Globus pallidus (tissue), 1 donor: Measurements from ENCODE around the gene PMM2.
"Not testable (repeated sequence)": the region's sequence is repeated elsewhere in the genome, so short reads cannot be mapped to it uniquely, and the experiment has no call there.

Experiments used
- DNase-seq: peaks from one replicate; pipeline ENCODE4 v3.0.0-alpha.2; 2015; ENCODE audit warnings: low spot score

The PMM2 gene

GRCh38 chr16:8782673-8783072, 15.0 kb upstream of the PMM2 start:
- no peak for DNase-seq

- no peak for DNase-seq
Observed at GRCh38 chr16:8785408-8785807, 12.2 kb upstream of the PMM2 start.

DNA sequence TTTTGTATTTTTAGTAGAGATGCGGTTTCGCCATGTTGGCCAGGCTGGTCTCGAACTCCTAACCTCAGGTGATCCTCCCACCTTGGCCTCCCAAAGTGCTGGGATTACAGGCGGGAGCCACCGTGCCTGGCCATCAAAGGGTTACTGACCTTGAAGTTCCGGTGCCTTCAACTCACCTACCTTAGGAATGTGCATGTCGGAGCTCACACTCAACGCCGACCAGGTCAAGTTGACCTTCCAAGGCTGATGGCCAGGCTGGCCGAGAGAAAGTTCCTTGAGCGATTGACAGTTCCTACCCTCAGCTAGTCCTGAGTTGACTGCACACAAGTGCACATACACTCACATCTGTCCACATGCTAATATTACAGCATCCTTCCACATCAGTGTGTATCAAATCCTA, 11.3 kb upstream of the PMM2 start:
- not testable (repeated sequence) for DNase-seq

- no peak for DNase-seq
Observed at GRCh38 chr16:8788578-8789172, 9.0 kb upstream of the PMM2 start.

GRCh38 chr16:8795091-8795490, 2.5 kb upstream of the PMM2 start:
- no peak for DNase-seq

DNA sequence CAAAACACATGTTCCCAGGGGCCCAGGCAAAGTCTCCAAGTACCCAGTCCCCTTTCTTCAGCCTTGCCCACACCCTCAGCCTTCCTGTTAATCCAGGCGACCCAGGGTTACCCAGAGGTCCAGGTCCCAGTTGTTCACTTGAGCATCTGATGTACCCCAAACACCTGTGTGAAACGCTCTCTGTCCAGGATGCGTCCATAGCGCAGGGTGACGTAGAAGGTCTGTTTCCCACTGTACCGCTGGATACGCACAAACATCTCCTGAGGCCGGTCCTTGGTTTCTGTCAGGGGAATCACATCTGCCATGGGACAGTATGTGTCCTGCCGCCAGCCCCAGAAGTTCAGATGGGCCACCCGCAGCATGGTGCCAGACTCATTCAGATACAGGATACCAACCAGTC, 1.8 kb upstream of the PMM2 start:
- DNase-seq = no peak

DNA sequence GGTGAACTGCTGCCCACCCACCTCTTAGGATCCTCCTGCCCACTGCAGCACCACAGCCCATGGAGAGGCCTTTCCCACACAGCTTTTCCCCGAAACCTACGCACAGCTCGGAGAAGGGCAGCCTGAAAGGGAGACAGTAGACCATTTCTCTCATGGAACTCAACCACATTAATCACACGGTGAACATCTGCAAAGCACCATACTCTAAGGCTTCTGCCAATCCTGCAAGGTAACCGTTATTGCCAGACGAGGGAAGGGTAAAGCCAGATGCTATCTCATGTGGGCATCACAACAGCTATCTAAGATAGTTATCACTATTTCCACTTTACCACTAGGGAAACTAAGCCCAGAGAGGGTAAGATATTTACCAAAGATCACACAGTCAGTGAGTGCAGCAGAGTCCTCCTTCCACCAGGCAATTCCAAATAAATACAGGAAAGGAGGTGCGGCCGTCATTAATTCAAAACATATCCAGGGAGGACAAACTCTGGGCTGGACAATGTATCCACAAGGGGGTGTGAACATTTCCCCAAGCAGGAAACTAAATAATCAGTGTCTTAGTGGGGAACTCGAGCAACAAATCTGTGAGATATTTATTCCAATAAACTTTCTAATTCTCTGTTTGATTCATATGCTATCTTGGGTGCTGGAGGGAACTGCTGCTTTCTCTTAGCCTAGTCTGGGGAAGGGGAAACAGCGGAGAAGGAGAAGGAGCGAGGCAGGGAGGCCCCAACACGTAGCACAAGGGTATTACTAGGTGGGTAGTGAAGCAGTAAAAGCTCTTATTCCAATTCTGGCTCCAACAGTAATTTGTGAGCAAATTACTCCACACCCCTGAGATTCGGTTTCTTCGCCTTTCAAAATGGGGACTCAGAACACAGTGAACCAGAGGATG, 923 bp upstream of the PMM2 start:
- DNase-seq = no peak

DNA sequence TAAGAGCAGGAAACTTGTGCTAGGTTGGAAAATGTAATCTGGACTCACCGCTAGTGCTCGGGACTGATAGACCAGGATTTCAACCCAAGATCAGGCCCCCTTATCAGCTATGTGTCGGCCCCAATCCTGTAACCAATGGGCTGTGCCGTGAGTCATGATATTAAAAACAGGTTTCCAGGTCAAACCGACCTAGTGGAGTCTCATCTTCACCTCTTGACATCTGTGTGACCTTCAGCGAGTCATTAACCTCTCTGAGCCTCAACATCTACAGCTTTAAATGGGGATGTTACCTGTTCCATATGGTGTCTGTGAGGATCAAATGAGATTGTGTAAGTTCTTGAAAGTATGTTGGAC, 512 bp downstream of the PMM2 start:
- DNase-seq = no peak

DNA sequence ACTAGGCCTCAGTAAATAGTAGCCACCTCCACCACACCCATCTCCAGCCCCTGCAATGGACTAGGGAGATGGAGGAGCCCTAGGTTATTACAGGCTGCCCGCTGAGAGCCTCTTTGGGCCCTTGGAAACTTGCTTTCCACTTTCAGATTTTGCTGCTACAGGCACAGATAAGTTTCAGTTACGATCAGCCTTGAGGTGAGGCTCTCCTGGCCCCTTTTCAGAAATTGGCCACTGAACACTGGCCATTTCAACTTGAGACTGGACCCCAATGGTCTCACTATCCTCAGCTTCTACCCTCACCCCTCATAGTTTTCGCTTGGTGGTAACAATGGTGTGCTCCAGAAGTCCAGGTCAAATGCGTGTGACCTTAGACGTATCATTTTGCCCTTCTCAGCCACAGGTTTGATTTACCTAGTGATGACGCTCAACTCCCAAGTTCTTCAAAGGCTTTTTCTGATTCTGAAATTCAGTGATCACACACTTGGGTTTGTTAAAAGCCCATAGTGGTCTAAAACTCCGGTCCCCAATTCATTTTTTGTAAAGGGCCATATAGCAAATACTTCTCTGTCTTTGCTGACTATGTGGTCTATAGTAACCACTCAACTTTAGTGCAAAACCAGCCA, 1.0 kb downstream of the PMM2 start:
- no peak for DNase-seq

DNA sequence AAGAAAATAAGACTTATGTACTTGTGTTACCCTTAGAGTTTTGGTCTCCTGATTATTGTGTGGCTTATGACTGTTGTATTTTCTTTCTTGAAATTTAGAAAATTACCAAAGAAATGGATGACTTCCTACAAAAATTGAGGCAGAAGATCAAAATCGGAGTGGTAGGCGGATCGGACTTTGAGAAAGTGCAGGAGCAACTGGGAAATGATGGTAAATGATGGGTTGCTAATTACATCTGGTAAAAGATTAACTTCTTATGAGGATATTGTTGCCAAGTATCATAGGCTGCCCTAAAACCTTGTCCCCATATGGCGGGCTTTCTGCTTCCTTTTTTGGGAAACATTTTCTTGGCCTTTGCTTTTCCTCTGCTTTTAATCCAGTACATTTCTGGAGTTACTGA, 4.1 kb downstream of the PMM2 start:
- no peak for DNase-seq

- not testable (repeated sequence) for DNase-seq
Observed at GRCh38 chr16:8803733-8804132, 6.1 kb downstream of the PMM2 start.

- DNase-seq = no peak
Observed at GRCh38 chr16:8804313-8804712, 6.7 kb downstream of the PMM2 start.

DNA sequence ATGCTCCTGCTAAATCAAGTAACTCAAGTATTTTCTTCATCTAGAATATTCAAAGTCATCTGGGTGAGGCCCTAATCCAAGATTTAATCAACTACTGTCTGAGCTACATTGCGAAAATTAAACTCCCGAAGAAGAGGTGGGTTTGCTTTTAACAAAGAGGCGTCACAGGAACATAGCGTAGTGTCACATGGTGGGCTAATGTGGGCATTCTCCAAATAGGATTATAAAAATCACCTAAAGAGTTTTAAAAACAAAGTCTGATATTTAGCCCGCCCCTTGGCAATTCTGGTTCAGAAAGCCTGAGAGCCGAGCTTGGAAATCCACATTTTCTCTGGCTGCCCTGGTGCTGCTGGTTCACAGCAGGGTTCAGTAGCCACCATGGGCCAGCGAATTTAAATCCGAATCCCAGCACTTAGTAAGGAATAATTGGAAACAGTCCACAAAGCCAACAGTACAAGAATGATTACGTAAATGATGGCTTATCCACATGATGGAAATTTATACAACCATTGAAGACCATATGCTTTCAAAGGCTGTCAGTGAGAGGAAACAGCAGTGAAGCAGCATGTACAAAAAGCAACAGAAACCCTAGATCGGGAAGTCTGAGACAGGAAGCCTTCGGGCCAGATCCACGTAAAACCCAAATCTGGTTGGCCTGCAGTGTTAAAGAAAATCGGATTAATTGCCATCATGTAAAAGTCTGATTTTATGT, 8.8 kb downstream of the PMM2 start:
- no peak for DNase-seq

DNA sequence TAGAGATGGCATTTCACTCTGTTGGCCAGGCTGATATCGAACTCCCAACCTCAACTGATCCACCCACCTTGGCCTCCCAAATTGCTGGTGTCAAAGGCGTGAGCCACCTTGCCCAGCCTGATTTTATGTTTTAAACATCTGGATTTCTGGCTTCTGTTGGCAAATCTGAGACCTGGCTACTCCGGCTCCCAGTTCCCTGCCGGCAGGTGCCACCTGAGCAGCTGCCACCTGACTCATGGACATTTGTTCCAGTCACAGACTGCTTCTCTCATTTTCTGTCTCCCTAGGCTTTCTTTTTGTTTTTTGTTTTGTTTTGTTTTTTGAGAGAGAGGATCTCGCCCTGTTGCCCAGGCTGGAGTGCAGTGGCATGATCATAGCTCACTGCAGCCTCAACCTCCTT, 9.6 kb downstream of the PMM2 start:
- no peak for DNase-seq

- no peak for DNase-seq
Observed at GRCh38 chr16:8808009-8808408, 10.4 kb downstream of the PMM2 start.

- no peak for DNase-seq
Observed at GRCh38 chr16:8808613-8809353, 11.1 kb downstream of the PMM2 start.

DNA sequence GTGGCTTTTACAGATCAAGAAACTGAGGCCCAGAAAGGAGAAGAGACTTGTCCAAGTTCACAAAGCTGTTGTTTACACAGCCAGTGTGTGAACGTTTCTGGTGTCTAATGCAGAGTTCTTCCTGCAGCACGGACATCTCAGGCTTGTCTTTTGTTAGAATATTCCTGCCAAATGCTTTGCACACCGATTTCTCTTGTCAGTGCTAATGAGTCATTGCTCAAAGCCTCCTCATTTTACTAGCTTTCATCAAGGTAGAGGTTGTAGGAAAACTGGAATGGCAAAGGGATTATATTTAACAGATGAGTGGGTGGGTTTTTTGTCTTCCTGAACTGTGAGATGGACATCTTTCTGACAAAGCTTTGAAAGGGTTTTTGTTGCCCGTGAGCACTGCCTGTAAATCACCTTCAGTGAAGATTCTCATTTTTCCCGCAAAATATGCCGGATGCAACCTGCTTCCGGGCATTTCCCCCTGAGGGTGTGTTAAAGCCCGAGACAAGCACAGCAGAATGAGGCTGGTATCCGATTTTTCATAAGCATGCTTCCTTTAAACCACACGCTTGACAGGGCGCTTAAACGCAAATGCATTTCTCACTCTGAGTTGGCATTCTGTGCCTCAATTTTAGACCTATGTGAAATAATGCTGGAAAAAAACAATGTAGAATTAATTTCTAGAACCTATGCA, 14.7 kb downstream of the PMM2 start:
- no peak for DNase-seq

DNA sequence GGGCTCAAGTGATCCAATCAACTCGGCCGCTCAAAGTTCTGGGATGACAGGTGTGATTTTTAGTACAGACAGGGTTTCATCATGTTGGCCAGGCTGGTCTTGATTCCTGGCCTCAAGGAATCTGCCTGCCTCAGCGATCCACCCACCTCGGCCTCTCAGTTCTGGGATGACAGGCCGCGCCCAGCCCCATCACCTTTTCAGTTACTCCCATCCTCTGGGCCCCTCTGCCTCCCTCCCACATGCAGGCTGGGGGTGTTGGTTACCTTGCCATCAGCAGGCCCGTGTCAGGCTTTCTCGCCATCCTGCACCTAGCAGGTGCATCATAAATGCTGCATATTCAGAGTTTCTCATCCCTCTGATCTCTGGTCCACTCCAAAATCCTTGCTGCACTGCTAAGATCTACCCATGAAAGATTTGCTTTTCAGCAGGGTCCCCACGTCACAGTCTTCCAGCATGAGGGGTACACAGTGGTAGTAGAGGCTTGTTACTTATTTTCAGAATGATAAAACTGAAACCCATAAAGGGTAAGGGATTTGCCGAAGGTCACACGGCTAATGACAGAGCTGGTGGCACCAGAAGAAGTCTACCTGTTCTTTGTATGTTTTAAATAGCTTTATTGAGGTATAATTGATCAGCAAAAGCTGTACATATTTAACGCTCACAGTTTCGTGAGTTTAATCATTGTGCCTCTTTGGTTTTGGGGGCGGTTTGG, 16.6 kb downstream of the PMM2 start:
- DNase-seq = no peak

GRCh38 chr16:8816967-8817655, 19.5 kb downstream of the PMM2 start:
- no peak for DNase-seq
